Hepatic stellate cell (primary cell): ENCODE results near the gene LDHB.
"Not testable (repeated sequence)": the region's sequence is repeated elsewhere in the genome, so short reads cannot be mapped to it uniquely, and the experiment has no call there.

Experiments used
- DNase-seq: peaks from one replicate; pipeline ENCODE4 v3.0.0; 2011; ENCODE audit warnings: low spot score

Gene LDHB

GRCh38 chr12:21607701-21608100 lies 49.9 kb downstream of the LDHB start:
- no peak for DNase-seq

GRCh38 chr12:21606175-21606574 lies 51.5 kb downstream of the LDHB start:
- DNase-seq: no peak

GRCh38 chr12:21604245-21605101 lies 53.2 kb downstream of the LDHB start, which contains the start of gene GYS2:
Gene GYS2 (minus strand): TSS chr12:21604847. CDS start chr12:21604592, 255 bp downstream.
- DNase-seq: no peak

GRCh38 chr12:21602774-21603173 lies 54.9 kb downstream of the LDHB start:
- DNase-seq: no peak

- DNase-seq: no peak
Measured at GRCh38 chr12:21600196-21600595, 57.4 kb downstream of the LDHB start.

GRCh38 chr12:21599143-21599999 lies 58.3 kb downstream of the LDHB start:
- DNase-seq: no peak

- DNase-seq: no peak
Measured at GRCh38 chr12:21598651-21599050, 59.0 kb downstream of the LDHB start.

- DNase-seq: not testable (repeated sequence)
Measured at GRCh38 chr12:21595356-21595755, 62.3 kb downstream of the LDHB start.

GRCh38 chr12:21585485-21585884 lies 72.2 kb downstream of the LDHB start:
- no peak for DNase-seq
